ENCODE measurements around the gene IPP.

Gene IPP

DNA sequence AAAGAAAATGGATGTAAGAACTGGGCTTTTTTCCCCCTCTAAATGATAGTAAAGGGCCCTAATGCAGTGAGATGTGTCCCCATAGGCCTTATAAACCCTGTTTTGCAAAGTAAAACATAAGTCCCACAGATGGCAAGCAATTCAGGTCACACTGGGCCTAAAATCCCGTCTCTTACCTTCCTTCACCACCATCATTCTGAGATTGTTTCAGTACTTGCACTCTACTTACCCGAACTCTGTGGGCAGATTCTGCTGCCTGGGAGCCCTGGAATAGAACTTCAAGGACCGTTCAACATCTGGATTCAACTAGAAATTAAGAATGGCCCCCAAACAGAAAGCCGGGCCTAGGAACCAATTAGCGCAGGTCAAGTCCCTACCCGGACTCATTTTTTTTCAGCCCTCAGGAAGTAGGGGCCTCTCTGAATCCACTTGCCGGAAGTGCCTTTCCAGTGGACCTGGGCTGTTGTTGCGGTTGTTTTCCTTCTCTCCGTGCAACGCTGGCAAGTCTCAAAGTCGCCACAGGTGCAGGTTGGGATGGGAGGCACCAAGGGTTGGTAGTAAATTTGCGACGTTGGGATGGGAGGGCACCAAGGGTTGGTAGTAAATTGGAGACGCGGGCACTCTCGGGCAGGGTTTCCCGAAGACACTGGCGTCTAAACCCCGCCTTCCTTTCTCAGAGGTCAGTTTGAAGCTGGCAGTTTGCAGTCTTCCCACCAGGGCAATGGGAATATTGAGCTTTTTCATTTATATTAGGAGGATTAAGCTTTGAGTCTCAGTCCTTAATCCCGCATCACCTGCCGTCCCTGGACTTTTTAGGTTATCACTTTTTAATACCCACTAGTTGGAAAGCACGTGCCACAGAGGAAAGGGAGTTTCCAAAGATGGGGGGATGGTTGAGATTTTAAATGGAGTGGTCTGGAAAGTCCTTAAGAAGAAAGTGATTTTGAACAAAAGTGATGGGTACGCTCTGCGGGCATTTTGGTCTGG, 62.4 kb downstream of the IPP start, which contains the start of gene TMEM69 (continued):
- TF ChIP-seq, protein P1, sequence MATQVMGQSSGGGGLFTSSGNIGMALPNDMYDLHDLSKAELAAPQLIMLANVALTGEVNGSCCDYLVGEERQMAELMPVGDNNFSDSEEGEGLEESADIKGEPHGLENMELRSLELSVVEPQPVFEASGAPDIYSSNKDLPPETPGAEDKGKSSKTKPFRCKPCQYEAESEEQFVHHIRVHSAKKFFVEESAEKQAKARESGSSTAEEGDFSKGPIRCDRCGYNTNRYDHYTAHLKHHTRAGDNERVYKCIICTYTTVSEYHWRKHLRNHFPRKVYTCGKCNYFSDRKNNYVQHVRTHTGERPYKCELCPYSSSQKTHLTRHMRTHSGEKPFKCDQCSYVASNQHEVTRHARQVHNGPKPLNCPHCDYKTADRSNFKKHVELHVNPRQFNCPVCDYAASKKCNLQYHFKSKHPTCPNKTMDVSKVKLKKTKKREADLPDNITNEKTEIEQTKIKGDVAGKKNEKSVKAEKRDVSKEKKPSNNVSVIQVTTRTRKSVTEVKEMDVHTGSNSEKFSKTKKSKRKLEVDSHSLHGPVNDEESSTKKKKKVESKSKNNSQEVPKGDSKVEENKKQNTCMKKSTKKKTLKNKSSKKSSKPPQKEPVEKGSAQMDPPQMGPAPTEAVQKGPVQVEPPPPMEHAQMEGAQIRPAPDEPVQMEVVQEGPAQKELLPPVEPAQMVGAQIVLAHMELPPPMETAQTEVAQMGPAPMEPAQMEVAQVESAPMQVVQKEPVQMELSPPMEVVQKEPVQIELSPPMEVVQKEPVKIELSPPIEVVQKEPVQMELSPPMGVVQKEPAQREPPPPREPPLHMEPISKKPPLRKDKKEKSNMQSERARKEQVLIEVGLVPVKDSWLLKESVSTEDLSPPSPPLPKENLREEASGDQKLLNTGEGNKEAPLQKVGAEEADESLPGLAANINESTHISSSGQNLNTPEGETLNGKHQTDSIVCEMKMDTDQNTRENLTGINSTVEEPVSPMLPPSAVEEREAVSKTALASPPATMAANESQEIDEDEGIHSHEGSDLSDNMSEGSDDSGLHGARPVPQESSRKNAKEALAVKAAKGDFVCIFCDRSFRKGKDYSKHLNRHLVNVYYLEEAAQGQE (tag by site-specific recombination; IDR thresholded peaks at IDR 0.05): no peak
- TF ChIP-seq, protein P2, sequence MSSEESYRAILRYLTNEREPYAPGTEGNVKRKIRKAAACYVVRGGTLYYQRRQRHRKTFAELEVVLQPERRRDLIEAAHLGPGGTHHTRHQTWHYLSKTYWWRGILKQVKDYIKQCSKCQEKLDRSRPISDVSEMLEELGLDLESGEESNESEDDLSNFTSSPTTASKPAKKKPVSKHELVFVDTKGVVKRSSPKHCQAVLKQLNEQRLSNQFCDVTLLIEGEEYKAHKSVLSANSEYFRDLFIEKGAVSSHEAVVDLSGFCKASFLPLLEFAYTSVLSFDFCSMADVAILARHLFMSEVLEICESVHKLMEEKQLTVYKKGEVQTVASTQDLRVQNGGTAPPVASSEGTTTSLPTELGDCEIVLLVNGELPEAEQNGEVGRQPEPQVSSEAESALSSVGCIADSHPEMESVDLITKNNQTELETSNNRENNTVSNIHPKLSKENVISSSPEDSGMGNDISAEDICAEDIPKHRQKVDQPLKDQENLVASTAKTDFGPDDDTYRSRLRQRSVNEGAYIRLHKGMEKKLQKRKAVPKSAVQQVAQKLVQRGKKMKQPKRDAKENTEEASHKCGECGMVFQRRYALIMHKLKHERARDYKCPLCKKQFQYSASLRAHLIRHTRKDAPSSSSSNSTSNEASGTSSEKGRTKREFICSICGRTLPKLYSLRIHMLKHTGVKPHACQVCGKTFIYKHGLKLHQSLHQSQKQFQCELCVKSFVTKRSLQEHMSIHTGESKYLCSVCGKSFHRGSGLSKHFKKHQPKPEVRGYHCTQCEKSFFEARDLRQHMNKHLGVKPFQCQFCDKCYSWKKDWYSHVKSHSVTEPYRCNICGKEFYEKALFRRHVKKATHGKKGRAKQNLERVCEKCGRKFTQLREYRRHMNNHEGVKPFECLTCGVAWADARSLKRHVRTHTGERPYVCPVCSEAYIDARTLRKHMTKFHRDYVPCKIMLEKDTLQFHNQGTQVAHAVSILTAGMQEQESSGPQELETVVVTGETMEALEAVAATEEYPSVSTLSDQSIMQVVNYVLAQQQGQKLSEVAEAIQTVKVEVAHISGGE (tag by site-specific recombination; conservative IDR thresholded peaks at IDR 0.05; ENCODE audit: low read depth): peak; percentile 99
- TF ChIP-seq ZNF239 (tag by site-specific recombination; IDR thresholded peaks at IDR 0.05) (no peak), PRDM1 (tag by site-specific recombination; IDR thresholded peaks at IDR 0.05) (no peak), ZNF843 (tag by site-specific recombination; IDR thresholded peaks at IDR 0.05) (0 out of 2 replicates have a peak, but pooled peaks have one; percentile 6), ZNF623 (tag by site-specific recombination; IDR thresholded peaks at IDR 0.05) (0 out of 2 replicates have a peak, but pooled peaks have one; percentile 11), ZNF585B (tag by site-specific recombination; IDR thresholded peaks at IDR 0.05) (no peak), ZFP3 (tag by site-specific recombination; IDR thresholded peaks at IDR 0.05; ENCODE audit: low read depth) (no peak), TCF7L2 (IDR thresholded peaks at IDR 0.05; ENCODE audit: borderline replicate concordance, low read depth, low read length) (no peak), ZBTB17 (tag by site-specific recombination; IDR thresholded peaks at IDR 0.05) (peak; percentile 54), ZNF664 (tag by site-specific recombination; IDR thresholded peaks at IDR 0.05) (no peak; the same call in 1 of the 2 replicates), ZFHX2 (tag by site-specific recombination; conservative IDR thresholded peaks at IDR 0.05) (no peak), SCRT1 (tag by site-specific recombination; IDR thresholded peaks at IDR 0.05; ENCODE audit: borderline replicate concordance) (peak; percentile 86), ZEB2 (tag by site-specific recombination; IDR thresholded peaks at IDR 0.05) (peak; percentile 61; the same call in 1 of the 2 replicates), ZNF629 (tag by site-specific recombination; IDR thresholded peaks at IDR 0.05) (peak; percentile 73), ZFP37 (tag by site-specific recombination; IDR thresholded peaks at IDR 0.05) (peak; percentile 92), REPIN1 (tag by site-specific recombination; IDR thresholded peaks at IDR 0.05; ENCODE audit: low read depth) (no peak), ZBTB1 (tag by site-specific recombination; IDR thresholded peaks at IDR 0.05) (no peak)
- TF ChIP-seq, protein P3, sequence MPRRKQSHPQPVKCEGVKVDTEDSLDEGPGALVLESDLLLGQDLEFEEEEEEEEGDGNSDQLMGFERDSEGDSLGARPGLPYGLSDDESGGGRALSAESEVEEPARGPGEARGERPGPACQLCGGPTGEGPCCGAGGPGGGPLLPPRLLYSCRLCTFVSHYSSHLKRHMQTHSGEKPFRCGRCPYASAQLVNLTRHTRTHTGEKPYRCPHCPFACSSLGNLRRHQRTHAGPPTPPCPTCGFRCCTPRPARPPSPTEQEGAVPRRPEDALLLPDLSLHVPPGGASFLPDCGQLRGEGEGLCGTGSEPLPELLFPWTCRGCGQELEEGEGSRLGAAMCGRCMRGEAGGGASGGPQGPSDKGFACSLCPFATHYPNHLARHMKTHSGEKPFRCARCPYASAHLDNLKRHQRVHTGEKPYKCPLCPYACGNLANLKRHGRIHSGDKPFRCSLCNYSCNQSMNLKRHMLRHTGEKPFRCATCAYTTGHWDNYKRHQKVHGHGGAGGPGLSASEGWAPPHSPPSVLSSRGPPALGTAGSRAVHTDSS (tag by site-specific recombination; IDR thresholded peaks at IDR 0.05): no peak; the same call in 1 of the 2 replicates
- TF ChIP-seq, protein P4, sequence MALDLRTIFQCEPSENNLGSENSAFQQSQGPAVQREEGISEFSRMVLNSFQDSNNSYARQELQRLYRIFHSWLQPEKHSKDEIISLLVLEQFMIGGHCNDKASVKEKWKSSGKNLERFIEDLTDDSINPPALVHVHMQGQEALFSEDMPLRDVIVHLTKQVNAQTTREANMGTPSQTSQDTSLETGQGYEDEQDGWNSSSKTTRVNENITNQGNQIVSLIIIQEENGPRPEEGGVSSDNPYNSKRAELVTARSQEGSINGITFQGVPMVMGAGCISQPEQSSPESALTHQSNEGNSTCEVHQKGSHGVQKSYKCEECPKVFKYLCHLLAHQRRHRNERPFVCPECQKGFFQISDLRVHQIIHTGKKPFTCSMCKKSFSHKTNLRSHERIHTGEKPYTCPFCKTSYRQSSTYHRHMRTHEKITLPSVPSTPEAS (tag by site-specific recombination; IDR thresholded peaks at IDR 0.05): 0 out of 2 replicates have a peak, but pooled peaks have one; percentile 8
- TF ChIP-seq, protein P5, sequence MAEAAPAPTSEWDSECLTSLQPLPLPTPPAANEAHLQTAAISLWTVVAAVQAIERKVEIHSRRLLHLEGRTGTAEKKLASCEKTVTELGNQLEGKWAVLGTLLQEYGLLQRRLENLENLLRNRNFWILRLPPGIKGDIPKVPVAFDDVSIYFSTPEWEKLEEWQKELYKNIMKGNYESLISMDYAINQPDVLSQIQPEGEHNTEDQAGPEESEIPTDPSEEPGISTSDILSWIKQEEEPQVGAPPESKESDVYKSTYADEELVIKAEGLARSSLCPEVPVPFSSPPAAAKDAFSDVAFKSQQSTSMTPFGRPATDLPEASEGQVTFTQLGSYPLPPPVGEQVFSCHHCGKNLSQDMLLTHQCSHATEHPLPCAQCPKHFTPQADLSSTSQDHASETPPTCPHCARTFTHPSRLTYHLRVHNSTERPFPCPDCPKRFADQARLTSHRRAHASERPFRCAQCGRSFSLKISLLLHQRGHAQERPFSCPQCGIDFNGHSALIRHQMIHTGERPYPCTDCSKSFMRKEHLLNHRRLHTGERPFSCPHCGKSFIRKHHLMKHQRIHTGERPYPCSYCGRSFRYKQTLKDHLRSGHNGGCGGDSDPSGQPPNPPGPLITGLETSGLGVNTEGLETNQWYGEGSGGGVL (tag by site-specific recombination; IDR thresholded peaks at IDR 0.05): no peak
- TF ChIP-seq, protein P6, sequence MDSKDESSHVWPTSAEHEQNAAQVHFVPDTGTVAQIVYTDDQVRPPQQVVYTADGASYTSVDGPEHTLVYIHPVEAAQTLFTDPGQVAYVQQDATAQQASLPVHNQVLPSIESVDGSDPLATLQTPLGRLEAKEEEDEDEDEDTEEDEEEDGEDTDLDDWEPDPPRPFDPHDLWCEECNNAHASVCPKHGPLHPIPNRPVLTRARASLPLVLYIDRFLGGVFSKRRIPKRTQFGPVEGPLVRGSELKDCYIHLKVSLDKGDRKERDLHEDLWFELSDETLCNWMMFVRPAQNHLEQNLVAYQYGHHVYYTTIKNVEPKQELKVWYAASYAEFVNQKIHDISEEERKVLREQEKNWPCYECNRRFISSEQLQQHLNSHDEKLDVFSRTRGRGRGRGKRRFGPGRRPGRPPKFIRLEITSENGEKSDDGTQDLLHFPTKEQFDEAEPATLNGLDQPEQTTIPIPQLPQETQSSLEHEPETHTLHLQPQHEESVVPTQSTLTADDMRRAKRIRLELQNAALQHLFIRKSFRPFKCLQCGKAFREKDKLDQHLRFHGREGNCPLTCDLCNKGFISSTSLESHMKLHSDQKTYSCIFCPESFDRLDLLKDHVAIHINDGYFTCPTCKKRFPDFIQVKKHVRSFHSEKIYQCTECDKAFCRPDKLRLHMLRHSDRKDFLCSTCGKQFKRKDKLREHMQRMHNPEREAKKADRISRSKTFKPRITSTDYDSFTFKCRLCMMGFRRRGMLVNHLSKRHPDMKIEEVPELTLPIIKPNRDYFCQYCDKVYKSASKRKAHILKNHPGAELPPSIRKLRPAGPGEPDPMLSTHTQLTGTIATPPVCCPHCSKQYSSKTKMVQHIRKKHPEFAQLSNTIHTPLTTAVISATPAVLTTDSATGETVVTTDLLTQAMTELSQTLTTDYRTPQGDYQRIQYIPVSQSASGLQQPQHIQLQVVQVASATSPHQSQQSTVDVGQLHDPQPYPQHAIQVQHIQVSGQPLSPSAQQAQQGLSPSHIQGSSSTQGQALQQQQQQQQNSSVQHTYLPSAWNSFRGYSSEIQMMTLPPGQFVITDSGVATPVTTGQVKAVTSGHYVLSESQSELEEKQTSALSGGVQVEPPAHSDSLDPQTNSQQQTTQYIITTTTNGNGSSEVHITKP (tag by site-specific recombination; IDR thresholded peaks at IDR 0.05): peak; percentile 66; the same call in 1 of the 2 replicates

Data from HEK293 (cell line).